HG02938 (cell line): ENCODE data around the gene CLDN10.

Source experiments
- ATAC-seq: cut with Tn5 transposase; IDR thresholded peaks from one replicate; pipeline ENCODE4 v1.9.1; 2021; ENCODE audit warnings: mild to moderate bottlenecking, moderate library complexity; ENCODE audit not compliant: unreplicated experiment

The CLDN10 gene

GRCh38 chr13:95593462-95593861 lies 40.9 kb downstream of the CLDN10 start:
- no peak for ATAC-seq

GRCh38 chr13:95596701-95597100 lies 44.2 kb downstream of the CLDN10 start:
- no peak for ATAC-seq

GRCh38 chr13:95601216-95601615 lies 48.7 kb downstream of the CLDN10 start:
- no peak for ATAC-seq

- no peak for ATAC-seq
Observed at GRCh38 chr13:95601906-95602305, 49.4 kb downstream of the CLDN10 start.

- ATAC-seq: no peak
Observed at GRCh38 chr13:95603887-95604555, 51.5 kb downstream of the CLDN10 start.

GRCh38 chr13:95604556-95604915 lies 52.0 kb downstream of the CLDN10 start:
- ATAC-seq: no peak

GRCh38 chr13:95605448-95606125 lies 53.1 kb downstream of the CLDN10 start:
- ATAC-seq: no peak

- ATAC-seq: no peak
Observed at GRCh38 chr13:95607366-95607765, 54.8 kb downstream of the CLDN10 start.

GRCh38 chr13:95608640-95609323 lies 56.3 kb downstream of the CLDN10 start:
- no peak for ATAC-seq

GRCh38 chr13:95614641-95615245 lies 62.2 kb downstream of the CLDN10 start:
- ATAC-seq: no peak

GRCh38 chr13:95615539-95615938 lies 63.0 kb downstream of the CLDN10 start:
- no peak for ATAC-seq

- ATAC-seq: no peak
Observed at GRCh38 chr13:95620030-95620824, 67.7 kb downstream of the CLDN10 start.

GRCh38 chr13:95620825-95621498 lies 68.4 kb downstream of the CLDN10 start:
- ATAC-seq: no peak

GRCh38 chr13:95623141-95623540 lies 70.6 kb downstream of the CLDN10 start:
- ATAC-seq: no peak

- no peak for ATAC-seq
Observed at GRCh38 chr13:95624020-95624419, 71.5 kb downstream of the CLDN10 start.

GRCh38 chr13:95626768-95627167 lies 74.2 kb downstream of the CLDN10 start:
- ATAC-seq: no peak

GRCh38 chr13:95627590-95627989 lies 75.1 kb downstream of the CLDN10 start:
- ATAC-seq: no peak

GRCh38 chr13:95628488-95628887 lies 76.0 kb downstream of the CLDN10 start:
- no peak for ATAC-seq

- ATAC-seq: no peak
Observed at GRCh38 chr13:95629071-95629470, 76.6 kb downstream of the CLDN10 start.
